WTC11 (cell line): ENCODE measurements around the gene TDP1.

Experiments used
- CREB1 ChIP-seq: sonication (generic); formaldehyde crosslinking; IDR thresholded peaks from 2 replicates; pipeline ENCODE4 v1.8.0; 2023; ENCODE audit warnings: mild to moderate bottlenecking, missing genetic modification reagents
- CTCF ChIP-seq: fragments of 200-600 bp; IDR thresholded peaks from 2 replicates; pipeline ENCODE4 v1.8.0; 2022; ENCODE audit warnings: antibody characterized with exemption
- ESRRA ChIP-seq: sonication (generic); formaldehyde crosslinking; IDR thresholded peaks from 2 replicates; pipeline ENCODE4 v1.8.1; 2022; ENCODE audit warnings: mild to moderate bottlenecking, missing genetic modification reagents, borderline replicate concordance
- PREB ChIP-seq: sonication (generic); formaldehyde crosslinking; IDR thresholded peaks from 2 replicates; pipeline ENCODE4 v1.8.1; 2022; ENCODE audit warnings: mild to moderate bottlenecking, missing genetic modification reagents, moderate library complexity, borderline replicate concordance
- TEAD4 ChIP-seq: sonication (generic); formaldehyde crosslinking; IDR thresholded peaks from 2 replicates; pipeline ENCODE4 v1.8.0; 2022; ENCODE audit warnings: mild to moderate bottlenecking, missing genetic modification reagents
- ZBTB21 ChIP-seq: sonication (generic); formaldehyde crosslinking; IDR thresholded peaks from 2 replicates; pipeline ENCODE4 v1.8.1; 2023; ENCODE audit warnings: mild to moderate bottlenecking, missing genetic modification reagents, borderline replicate concordance
- ZBTB43 ChIP-seq: sonication (generic); formaldehyde crosslinking; IDR thresholded peaks from 2 replicates; pipeline ENCODE4 v1.8.1; 2023; ENCODE audit warnings: mild to moderate bottlenecking, missing genetic modification reagents
- TF ChIP-seq, protein P1 (sequence below): sonication (generic); formaldehyde crosslinking; IDR thresholded peaks from 2 replicates; pipeline ENCODE4 v1.8.1; 2023; ENCODE audit warnings: mild to moderate bottlenecking, missing genetic modification reagents, moderate library complexity
- TF ChIP-seq, protein P2 (sequence below): sonication (generic); formaldehyde crosslinking; IDR thresholded peaks from 2 replicates; pipeline ENCODE4 v1.8.1; 2022; ENCODE audit warnings: low read depth, missing genetic modification reagents, borderline replicate concordance

- TF ChIP-seq CREB1, result no peak
- no peak for TF ChIP-seq PREB (CRISPR knock-in tag)
- no peak for TF ChIP-seq CTCF
- no peak for TF ChIP-seq ZBTB43 (CRISPR knock-in tag)
- TF ChIP-seq, protein P1, sequence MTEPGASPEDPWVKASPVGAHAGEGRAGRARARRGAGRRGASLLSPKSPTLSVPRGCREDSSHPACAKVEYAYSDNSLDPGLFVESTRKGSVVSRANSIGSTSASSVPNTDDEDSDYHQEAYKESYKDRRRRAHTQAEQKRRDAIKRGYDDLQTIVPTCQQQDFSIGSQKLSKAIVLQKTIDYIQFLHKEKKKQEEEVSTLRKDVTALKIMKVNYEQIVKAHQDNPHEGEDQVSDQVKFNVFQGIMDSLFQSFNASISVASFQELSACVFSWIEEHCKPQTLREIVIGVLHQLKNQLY (CRISPR knock-in tag), result no peak
- no peak for TF ChIP-seq ZBTB21 (CRISPR knock-in tag)
- TF ChIP-seq ESRRA, result no peak
- TF ChIP-seq, protein P2, sequence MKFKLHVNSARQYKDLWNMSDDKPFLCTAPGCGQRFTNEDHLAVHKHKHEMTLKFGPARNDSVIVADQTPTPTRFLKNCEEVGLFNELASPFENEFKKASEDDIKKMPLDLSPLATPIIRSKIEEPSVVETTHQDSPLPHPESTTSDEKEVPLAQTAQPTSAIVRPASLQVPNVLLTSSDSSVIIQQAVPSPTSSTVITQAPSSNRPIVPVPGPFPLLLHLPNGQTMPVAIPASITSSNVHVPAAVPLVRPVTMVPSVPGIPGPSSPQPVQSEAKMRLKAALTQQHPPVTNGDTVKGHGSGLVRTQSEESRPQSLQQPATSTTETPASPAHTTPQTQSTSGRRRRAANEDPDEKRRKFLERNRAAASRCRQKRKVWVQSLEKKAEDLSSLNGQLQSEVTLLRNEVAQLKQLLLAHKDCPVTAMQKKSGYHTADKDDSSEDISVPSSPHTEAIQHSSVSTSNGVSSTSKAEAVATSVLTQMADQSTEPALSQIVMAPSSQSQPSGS (CRISPR knock-in tag), result no peak
- no peak for TF ChIP-seq TEAD4 (CRISPR knock-in tag)
Observed at GRCh38 chr14:90000935-90001334, 45.2 kb downstream of the TDP1 start.
